T-helper 1 cell treated with Interleukin-12 subunit alpha and Interleukin-12 subunit beta and Interleukin-4 antibody, amounts not matched to agents 30 ng/mL and 1 ng/mL, for 36 hours (primary cell): ENCODE measurements around the gene CACNA2D3. TPM values are rescaled to one million over a fixed set of nuclear protein-coding genes. Genes with fewer than 3 reads are reported as not detected.

ENCODE experiments used
- intact Hi-C: fragments of 100-400 bp; cut with micrococcal nuclease; formaldehyde crosslinking; loops from one replicate; pipeline ENCODE4 v1.15.1; 2024
- total RNA-seq: library from RNA; stranded (reverse); gene quantifications from 2 replicates; pipeline ENCODE4 v1.2.3, GENCODE V29; 2022

Gene CACNA2D3
- total RNA-seq, 1 donor from 2014 or later, result not detected

- intact Hi-C loops, result no loop called here
Observed at GRCh38 chr3:54564374-54564925, 442.1 kb downstream of the CACNA2D3 start.

- intact Hi-C loops, result no loop called here
Observed at GRCh38 chr3:54565956-54566355, 443.6 kb downstream of the CACNA2D3 start.

- intact Hi-C loops, result no loop called here
Observed at GRCh38 chr3:54567949-54568348, 445.6 kb downstream of the CACNA2D3 start.

- intact Hi-C loops, result no loop called here
Observed at GRCh38 chr3:54570008-54570407, 447.7 kb downstream of the CACNA2D3 start.

- intact Hi-C loops, result no loop called here
Observed at GRCh38 chr3:54572197-54572895, 450.0 kb downstream of the CACNA2D3 start.

GRCh38 chr3:54573858-54574257, 451.5 kb downstream of the CACNA2D3 start:
- intact Hi-C loops, result no loop called here

GRCh38 chr3:54574906-54575617, 452.7 kb downstream of the CACNA2D3 start:
- intact Hi-C loops, result no loop called here

- intact Hi-C loops, result no loop called here
Observed at GRCh38 chr3:54575618-54575960, 453.2 kb downstream of the CACNA2D3 start.

GRCh38 chr3:54577313-54577712, 455.0 kb downstream of the CACNA2D3 start:
- intact Hi-C loops, result no loop called here

- intact Hi-C loops, result no loop called here
Observed at GRCh38 chr3:54578417-54578816, 456.1 kb downstream of the CACNA2D3 start.

GRCh38 chr3:54580453-54580852, 458.1 kb downstream of the CACNA2D3 start:
- intact Hi-C loops, result no loop called here

- intact Hi-C loops, result no loop called here
Observed at GRCh38 chr3:54582424-54582823, 460.1 kb downstream of the CACNA2D3 start.

- intact Hi-C loops, result no loop called here
Observed at GRCh38 chr3:54591157-54591556, 468.8 kb downstream of the CACNA2D3 start.

GRCh38 chr3:54593653-54594052, 471.3 kb downstream of the CACNA2D3 start:
- intact Hi-C loops, result no loop called here

GRCh38 chr3:54596087-54596486, 473.7 kb downstream of the CACNA2D3 start:
- intact Hi-C loops, result no loop called here

GRCh38 chr3:54599716-54600115, 477.4 kb downstream of the CACNA2D3 start:
- intact Hi-C loops, result no loop called here

GRCh38 chr3:54600441-54601204, 478.3 kb downstream of the CACNA2D3 start:
- intact Hi-C loops, result no loop called here

- intact Hi-C loops, result no loop called here
Observed at GRCh38 chr3:54604495-54604894, 482.1 kb downstream of the CACNA2D3 start.

- intact Hi-C loops, result no loop called here
Observed at GRCh38 chr3:54608041-54608440, 485.7 kb downstream of the CACNA2D3 start.

- intact Hi-C loops, result no loop called here
Observed at GRCh38 chr3:54619053-54619452, 496.7 kb downstream of the CACNA2D3 start.

GRCh38 chr3:54619531-54619930, 497.2 kb downstream of the CACNA2D3 start:
- intact Hi-C loops, result no loop called here

- intact Hi-C loops, result no loop called here
Observed at GRCh38 chr3:54621184-54621583, 498.8 kb downstream of the CACNA2D3 start.
